IPS-NIHi11 (cell line): ENCODE measurements around the gene SYCP2.
A peak's percentile ranks its signal among the peaks of the same experiment; 100 is the strongest.

Source experiments
- DNase-seq: peaks from one replicate; pipeline ENCODE4 v3.0.0; 2012; ENCODE audit warnings: mixed read lengths, low spot score

SYCP2 gene

GRCh38 chr20:59836767-59837166, 96.7 kb downstream of the SYCP2 start:
- DNase-seq = no peak

- peak; percentile 58 for DNase-seq
Measured at GRCh38 chr20:59835448-59836395, 97.7 kb downstream of the SYCP2 start.

GRCh38 chr20:59835057-59835447, 98.4 kb downstream of the SYCP2 start:
- DNase-seq = no peak

- DNase-seq = no peak
Measured at GRCh38 chr20:59832406-59833363, 100.8 kb downstream of the SYCP2 start.

- DNase-seq = no peak
Measured at GRCh38 chr20:59831916-59832270, 101.5 kb downstream of the SYCP2 start.

- DNase-seq = no peak
Measured at GRCh38 chr20:59831024-59831915, 102.2 kb downstream of the SYCP2 start.

GRCh38 chr20:59830665-59831023, 102.8 kb downstream of the SYCP2 start:
- no peak for DNase-seq

GRCh38 chr20:59829786-59830664, 103.4 kb downstream of the SYCP2 start:
- no peak for DNase-seq

- no peak for DNase-seq
Measured at GRCh38 chr20:59829054-59829785, 104.2 kb downstream of the SYCP2 start.

GRCh38 chr20:59828125-59829053, 105.0 kb downstream of the SYCP2 start:
- no peak for DNase-seq

GRCh38 chr20:59827138-59828056, 106.0 kb downstream of the SYCP2 start:
- no peak for DNase-seq

- DNase-seq = no peak
Measured at GRCh38 chr20:59825944-59826759, 107.3 kb downstream of the SYCP2 start.

GRCh38 chr20:59825563-59825920, 107.9 kb downstream of the SYCP2 start:
- no peak for DNase-seq

- no peak for DNase-seq
Measured at GRCh38 chr20:59824711-59825562, 108.5 kb downstream of the SYCP2 start.

- no peak for DNase-seq
Measured at GRCh38 chr20:59823491-59824259, 109.8 kb downstream of the SYCP2 start.
